NCI-H526 treated with DMSO at 0.1 percent for 48 hours (cell line): ENCODE results near the gene UQCRQ.

ENCODE experiments used
- DNase-seq: peaks from one replicate; lab custom pipeline; 2025; lab: John Stamatoyannopoulos, UW

Gene UQCRQ

GRCh38 chr5:132866342-132867045 lies at the start of gene UQCRQ, which contains the start of gene GDF9:
TSS of gene UQCRQ (plus strand) at chr5:132866642. CDS start at chr5:132866882, 240 bp downstream.
TSS of gene GDF9 (minus strand) at chr5:132866469. CDS start at chr5:132864533, 1,936 bp downstream.
- peak; percentile 87 for DNase-seq

GRCh38 chr5:132817011-132817410 lies 49.4 kb upstream of the UQCRQ start:
- no peak for DNase-seq

- DNase-seq = no peak
These were observed 47.0 kb upstream of the UQCRQ start for GRCh38 chr5:132819468-132819867.

GRCh38 chr5:132820162-132820754 lies 46.2 kb upstream of the UQCRQ start:
- peak; percentile 60 for DNase-seq

- no peak for DNase-seq
These were observed 45.1 kb upstream of the UQCRQ start for GRCh38 chr5:132821350-132821749.

- DNase-seq = no peak
These were observed 44.7 kb upstream of the UQCRQ start for GRCh38 chr5:132821791-132822190.

- peak; percentile 9 for DNase-seq
These were observed 43.6 kb upstream of the UQCRQ start for GRCh38 chr5:132822650-132823480.

- DNase-seq = no peak
These were observed 42.9 kb upstream of the UQCRQ start for GRCh38 chr5:132823481-132824050.

- DNase-seq = no peak
These were observed 42.0 kb upstream of the UQCRQ start for GRCh38 chr5:132824426-132824825.

- DNase-seq = no peak
These were observed 41.2 kb upstream of the UQCRQ start for GRCh38 chr5:132825033-132825833.

- no peak for DNase-seq
These were observed 40.5 kb upstream of the UQCRQ start for GRCh38 chr5:132825834-132826391.

- no peak for DNase-seq
These were observed 39.9 kb upstream of the UQCRQ start for GRCh38 chr5:132826424-132827082.

- DNase-seq = no peak
These were observed 38.3 kb upstream of the UQCRQ start for GRCh38 chr5:132827943-132828673.

GRCh38 chr5:132828846-132829494 lies 37.5 kb upstream of the UQCRQ start:
- no peak for DNase-seq

GRCh38 chr5:132829742-132830435 lies 36.6 kb upstream of the UQCRQ start:
- DNase-seq = peak; percentile 46

- DNase-seq = no peak
These were observed 35.9 kb upstream of the UQCRQ start, which contains the start of gene SHROOM1 for GRCh38 chr5:132830436-132831094. TSS of gene SHROOM1 (minus strand) at chr5:132830647. CDS start at chr5:132826140, 4,507 bp downstream.

GRCh38 chr5:132831095-132831860 lies 35.2 kb upstream of the UQCRQ start:
- no peak for DNase-seq
